Erythroblast (primary cell): ENCODE measurements around the gene TRIM73.
"Not testable (repeated sequence)": the region's sequence is repeated elsewhere in the genome, so short reads cannot be mapped to it uniquely, and the experiment has no call there.

Source experiments
- GATA1 ChIP-seq: IDR thresholded peaks from 2 replicates; pipeline ENCODE4 v1.6.1; 2011; ENCODE audit warnings: low read depth, mild to moderate bottlenecking, control low read depth, low read length, moderate library complexity
- POLR2A ChIP-seq: IDR thresholded peaks from 2 replicates; pipeline ENCODE4 v1.6.1; 2011; ENCODE audit warnings: mild to moderate bottlenecking, low read length

DNA sequence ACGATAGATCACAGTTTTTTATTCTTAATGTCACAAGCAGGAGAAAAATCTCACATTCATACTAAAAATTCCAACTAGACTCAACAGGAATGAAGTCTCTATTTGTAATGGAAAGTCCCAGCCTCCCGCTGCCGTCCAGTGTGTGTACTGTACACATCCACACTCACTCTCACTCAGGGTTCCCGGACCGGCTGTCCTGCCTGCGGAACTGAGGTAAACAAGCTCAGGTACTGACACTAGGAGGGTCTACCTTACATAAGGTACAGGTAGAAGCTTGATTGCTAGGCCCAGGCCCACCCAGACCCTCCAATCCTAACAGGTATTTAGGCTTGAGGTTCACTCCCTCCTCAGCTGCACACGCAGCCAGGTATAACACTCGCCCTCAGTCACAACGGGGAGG lies 21.4 kb downstream of the TRIM73 start:
- TF ChIP-seq POLR2A, GATA1: not testable (repeated sequence)
